MG63 (cell line): Measurements from ENCODE around the gene BCAS4. TPM values are rescaled to one million over a fixed set of nuclear protein-coding genes. Genes with fewer than 3 reads are reported as not detected.
A peak's percentile ranks its signal among the peaks of the same experiment; 100 is the strongest.
"Not testable (repeated sequence)": the region's sequence is repeated elsewhere in the genome, so short reads cannot be mapped to it uniquely, and the experiment has no call there.

Experiments
- DNase-seq: peaks from one replicate; pipeline ENCODE4 v3.0.0-alpha.2; 2020
- H3K27me3 ChIP-seq: fragments of 250-450 bp; sonication (Bioruptor Pico); 2 replicates; pipeline ENCODE4 v1.5.1; 2020; ENCODE audit warnings: mild to moderate bottlenecking, moderate library complexity
- H3K36me3 ChIP-seq: fragments of 250-450 bp; sonication (Bioruptor Pico); 2 replicates; pipeline ENCODE4 v1.5.1; 2020; ENCODE audit warnings: mild to moderate bottlenecking, moderate library complexity
- H3K4me3 ChIP-seq: fragments of 250-450 bp; sonication (Bioruptor Pico); 2 replicates; pipeline ENCODE4 v1.5.1; 2020; ENCODE audit warnings: mild to moderate bottlenecking, moderate library complexity
- H3K9me3 ChIP-seq: fragments of 250-450 bp; sonication (Bioruptor Pico); 2 replicates; pipeline ENCODE4 v1.5.1; 2020; ENCODE audit warnings: mild to moderate bottlenecking, moderate library complexity
- total RNA-seq: library from RNA; depleted of rRNA; stranded (reverse); fragments of >200 nt; shearing (Covaris generic); gene quantifications from 2 replicates; pipeline ENCODE4 v1.2.3, GENCODE V29; 2014; ENCODE audit warnings: low replicate concordance

BCAS4 gene
- total RNA-seq, 1 experiment from 2014 or later: 13.1 TPM

GRCh38 chr20:50766955-50767809 is 27.7 kb upstream of the BCAS4 start:
- not testable (repeated sequence) for H3K27me3 ChIP-seq, DNase-seq, H3K36me3 ChIP-seq, H3K4me3 ChIP-seq, H3K9me3 ChIP-seq

DNA sequence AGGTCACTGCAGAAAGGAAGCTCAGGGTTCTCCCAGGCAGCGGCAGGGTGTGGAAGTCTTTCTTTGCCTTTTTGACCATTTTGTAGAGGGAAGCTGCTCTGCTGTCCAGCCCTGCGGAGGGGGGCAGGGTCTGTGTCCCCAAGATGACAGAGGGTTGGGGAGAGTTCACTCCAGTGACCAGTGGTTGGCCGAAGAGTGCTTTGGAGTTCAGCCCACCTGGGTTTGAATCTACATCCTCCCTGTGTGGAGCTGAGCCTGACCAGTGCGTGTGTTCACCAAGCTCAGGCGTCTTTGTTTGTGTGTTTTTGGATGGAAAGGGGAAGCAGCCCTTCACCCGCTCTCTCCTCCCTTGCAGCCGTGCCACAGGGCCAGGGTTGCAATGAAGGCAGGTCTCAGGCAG is 25.9 kb upstream of the BCAS4 start:
- not testable (repeated sequence) for H3K36me3 ChIP-seq, H3K4me3 ChIP-seq, H3K9me3 ChIP-seq, DNase-seq, H3K27me3 ChIP-seq

DNA sequence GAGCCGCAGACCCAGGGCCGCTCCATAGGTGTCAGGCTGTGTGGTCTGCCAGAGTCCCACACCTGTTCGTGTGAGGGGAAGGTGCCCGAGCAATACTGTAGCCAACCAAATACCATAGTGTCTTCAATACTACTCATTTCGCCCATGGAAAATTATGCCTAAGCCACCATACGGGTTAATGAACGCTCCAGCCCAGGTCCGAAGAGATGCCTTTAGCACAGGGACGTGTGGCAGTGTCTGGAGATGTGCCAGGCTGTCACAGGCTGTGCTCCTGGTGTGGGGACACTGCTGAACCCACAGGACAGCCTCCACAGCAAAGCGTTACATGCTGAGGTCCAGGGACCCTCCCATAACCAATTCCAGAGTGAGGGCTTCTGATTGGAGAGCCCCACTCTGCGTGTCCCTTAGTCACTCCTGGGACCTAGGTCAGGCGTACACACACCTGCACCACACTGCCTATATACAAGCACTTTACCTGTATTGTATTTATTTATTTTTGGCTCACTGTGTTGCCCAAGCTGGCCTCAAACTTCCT is 25.2 kb upstream of the BCAS4 start:
- not testable (repeated sequence) for H3K36me3 ChIP-seq, H3K4me3 ChIP-seq, H3K9me3 ChIP-seq, DNase-seq, H3K27me3 ChIP-seq

- not testable (repeated sequence) for H3K36me3 ChIP-seq, H3K4me3 ChIP-seq, H3K27me3 ChIP-seq, H3K9me3 ChIP-seq
- peak; percentile 88 for DNase-seq
These were observed 23.3 kb upstream of the BCAS4 start for GRCh38 chr20:50771419-50772080.

DNA sequence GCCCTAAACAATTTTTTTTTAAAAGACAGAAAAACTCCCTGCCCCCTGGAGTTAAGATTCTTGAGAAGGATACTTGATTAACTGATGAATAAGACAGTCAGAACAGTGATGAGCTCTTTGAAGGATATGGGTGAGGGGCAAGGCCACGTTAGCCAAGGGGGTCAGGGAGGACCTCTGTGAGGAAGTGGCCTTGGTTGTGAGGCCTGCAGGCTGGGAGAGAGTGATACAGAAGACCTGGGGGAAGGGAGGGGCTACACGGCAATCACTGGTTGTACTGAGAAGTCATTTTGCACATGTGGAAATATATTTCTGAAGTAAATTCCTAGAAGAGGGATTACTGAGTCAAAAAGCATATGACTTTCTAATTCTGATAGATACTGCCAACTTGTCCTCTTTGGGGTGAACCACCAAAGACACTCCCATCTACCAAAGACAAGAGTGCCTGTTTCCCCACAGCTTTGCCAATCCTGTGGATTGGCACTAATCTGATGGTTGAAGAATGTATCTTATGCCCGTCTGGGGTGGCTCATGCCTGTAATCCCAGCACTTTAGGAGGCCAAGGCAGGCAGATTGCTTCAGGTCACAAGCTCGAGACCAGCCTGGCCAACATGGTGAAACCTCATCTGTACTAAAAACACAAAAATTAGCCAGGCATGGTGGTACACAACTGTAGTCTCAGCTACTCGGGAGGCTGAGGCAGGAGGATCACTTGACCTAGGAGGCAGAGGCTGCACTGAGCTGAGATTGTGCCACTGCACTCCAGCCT is 22.3 kb upstream of the BCAS4 start:
- Histone ChIP-seq H3K27me3 (no peaks in the 10 kb centered on the region), H3K9me3 (no peaks in the 10 kb centered on the region)
- no peak for DNase-seq

DNA sequence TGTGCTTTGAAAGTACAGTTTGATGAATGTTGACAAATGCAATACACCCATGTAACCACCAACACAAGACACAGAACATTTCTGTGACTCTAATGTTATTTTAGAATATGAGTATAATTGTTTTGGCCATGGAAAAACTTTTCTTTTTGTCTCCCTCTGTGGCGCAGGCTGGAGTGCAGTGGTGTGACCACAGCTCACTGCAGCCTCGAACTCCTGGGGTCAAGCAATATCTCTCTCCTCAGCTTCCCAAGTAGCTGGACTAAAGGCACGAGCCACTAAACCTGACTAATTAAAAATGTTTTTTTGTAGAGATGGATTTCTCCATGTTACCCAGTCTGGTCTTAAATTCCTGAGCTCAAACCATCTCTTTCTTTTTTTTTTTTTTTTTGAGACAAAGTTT is 20.3 kb upstream of the BCAS4 start:
- Histone ChIP-seq H3K27me3 (no peaks in the 10 kb centered on the region), H3K4me3 (no peak overlapping the region), H3K36me3 (no peaks in the 10 kb centered on the region), H3K9me3 (no peaks in the 10 kb centered on the region)
- no peak for DNase-seq

More for the DNA sequence above, 22.3 kb upstream of the BCAS4 start:
- H3K36me3 ChIP-seq: no peaks in the 10 kb centered on the region
- no peak overlapping the region for H3K4me3 ChIP-seq

GRCh38 chr20:50776122-50776817 is 18.6 kb upstream of the BCAS4 start:
- H3K36me3 ChIP-seq: no peaks in the 10 kb centered on the region
- H3K27me3 ChIP-seq: no peaks in the 10 kb centered on the region
- no peak overlapping the region for H3K4me3 ChIP-seq
- H3K9me3 ChIP-seq: no peaks in the 10 kb centered on the region
- no peak for DNase-seq

DNA sequence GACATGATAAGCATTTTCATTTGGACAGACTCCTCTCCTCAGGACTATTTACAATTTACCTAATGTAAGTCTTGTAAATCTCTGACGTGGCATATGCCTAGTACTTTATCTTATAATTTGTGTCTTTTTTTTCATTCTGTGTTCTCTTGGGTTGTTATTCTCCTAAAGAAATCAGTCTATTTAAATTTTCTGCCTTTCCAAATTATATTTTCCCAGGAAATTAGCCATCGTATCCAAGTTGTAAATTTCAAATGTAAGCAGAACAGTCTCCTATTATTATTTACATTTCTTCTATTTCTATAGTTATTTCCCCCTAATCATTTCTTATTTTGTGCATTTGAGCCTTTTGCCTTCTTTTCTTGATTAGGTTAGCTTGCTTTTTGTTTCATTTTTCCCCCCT is 17.5 kb upstream of the BCAS4 start:
- no peak for DNase-seq

DNA sequence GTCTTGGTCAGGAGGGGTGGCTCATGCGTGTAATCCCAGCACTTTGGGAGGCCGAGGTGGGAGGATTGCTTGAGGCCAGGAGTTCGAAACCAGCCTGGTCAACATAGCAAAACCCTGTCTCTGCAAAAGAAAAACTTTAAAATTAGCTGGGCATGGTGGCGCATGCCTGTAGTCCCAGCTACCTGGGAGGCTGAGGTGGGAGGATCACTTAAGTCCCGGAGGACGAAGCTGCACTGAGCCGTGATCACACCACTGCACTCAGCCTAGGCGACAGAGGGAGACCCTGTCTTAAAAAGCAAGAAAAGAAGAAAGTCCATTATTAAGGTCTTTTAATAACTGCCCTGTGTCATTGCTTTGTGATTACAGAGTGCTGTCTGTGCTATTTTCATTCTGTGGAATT is 15.9 kb upstream of the BCAS4 start:
- not testable (repeated sequence) for H3K27me3 ChIP-seq, H3K4me3 ChIP-seq, H3K9me3 ChIP-seq, H3K36me3 ChIP-seq, DNase-seq

More for the DNA sequence above, 17.5 kb upstream of the BCAS4 start:
- Histone ChIP-seq H3K36me3 (no peaks in the 10 kb centered on the region), H3K27me3 (no peaks in the 10 kb centered on the region), H3K4me3 (no peak overlapping the region), H3K9me3 (no peaks in the 10 kb centered on the region)

- Histone ChIP-seq H3K9me3 (no peaks in the 10 kb centered on the region), H3K27me3 (peaks cover 2% of the 10 kb centered on the region; the same call in 1 of the 2 replicates), H3K36me3 (no peaks in the 10 kb centered on the region)
These were observed 11.5 kb upstream of the BCAS4 start for GRCh38 chr20:50783390-50783789.

GRCh38 chr20:50783903-50784302 is 11.0 kb upstream of the BCAS4 start:
- Histone ChIP-seq H3K9me3 (no peaks in the 10 kb centered on the region), H3K4me3 (no peak overlapping the region), H3K36me3 (no peaks in the 10 kb centered on the region), H3K27me3 (peaks cover 2% of the 10 kb centered on the region; the same call in 1 of the 2 replicates)
- DNase-seq: no peak

More at GRCh38 chr20:50783390-50783789, 11.5 kb upstream of the BCAS4 start:
- H3K4me3 ChIP-seq: no peak overlapping the region
- no peak for DNase-seq

DNA sequence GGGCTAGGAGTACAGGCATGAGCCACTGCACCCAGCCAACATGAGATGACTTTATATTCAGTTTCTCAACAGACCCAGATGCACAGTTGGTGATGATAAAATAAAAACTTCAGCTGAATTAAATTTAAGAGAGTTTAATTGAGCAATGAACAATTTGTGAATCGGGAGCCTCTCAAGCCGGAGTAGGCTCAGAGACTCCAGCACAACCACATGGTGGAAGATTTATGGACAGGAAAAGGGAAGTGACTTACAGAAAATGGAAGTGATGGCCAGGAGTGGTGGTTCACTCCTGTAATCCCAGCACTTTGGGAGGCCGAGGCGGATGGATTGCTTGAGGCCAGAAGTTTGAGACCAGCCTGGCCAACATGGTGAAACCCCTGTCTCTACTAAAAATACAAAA is 10.4 kb upstream of the BCAS4 start:
- no peak for DNase-seq
- Histone ChIP-seq H3K36me3 (no peaks in the 10 kb centered on the region), H3K27me3 (peaks cover 2% of the 10 kb centered on the region; the same call in 1 of the 2 replicates), H3K4me3 (no peak overlapping the region), H3K9me3 (no peaks in the 10 kb centered on the region)

DNA sequence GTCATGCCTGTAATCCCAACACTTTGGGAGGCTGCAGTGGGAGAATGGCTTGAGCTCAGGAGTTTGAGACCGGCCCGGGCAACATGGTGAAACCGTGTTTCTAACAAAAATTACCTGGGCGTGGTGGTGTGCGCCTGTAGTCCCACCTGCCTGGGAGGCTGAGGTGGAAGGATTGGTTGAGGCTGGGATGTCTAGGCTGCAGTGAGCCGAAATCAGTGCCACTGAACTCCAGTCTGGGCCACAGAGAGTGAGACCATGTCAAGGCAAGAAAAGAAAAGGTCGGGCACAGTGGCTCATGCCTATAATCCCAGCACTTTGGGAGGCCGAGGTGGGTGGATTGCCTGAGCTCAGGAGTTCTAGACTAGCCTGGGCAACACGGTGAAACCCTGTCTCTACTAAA is 8.2 kb upstream of the BCAS4 start:
- Histone ChIP-seq H3K36me3 (no peaks in the 10 kb centered on the region), H3K27me3 (peaks cover 2% of the 10 kb centered on the region; the same call in 1 of the 2 replicates), H3K9me3 (no peaks in the 10 kb centered on the region), H3K4me3 (no peak overlapping the region)
- DNase-seq: no peak

DNA sequence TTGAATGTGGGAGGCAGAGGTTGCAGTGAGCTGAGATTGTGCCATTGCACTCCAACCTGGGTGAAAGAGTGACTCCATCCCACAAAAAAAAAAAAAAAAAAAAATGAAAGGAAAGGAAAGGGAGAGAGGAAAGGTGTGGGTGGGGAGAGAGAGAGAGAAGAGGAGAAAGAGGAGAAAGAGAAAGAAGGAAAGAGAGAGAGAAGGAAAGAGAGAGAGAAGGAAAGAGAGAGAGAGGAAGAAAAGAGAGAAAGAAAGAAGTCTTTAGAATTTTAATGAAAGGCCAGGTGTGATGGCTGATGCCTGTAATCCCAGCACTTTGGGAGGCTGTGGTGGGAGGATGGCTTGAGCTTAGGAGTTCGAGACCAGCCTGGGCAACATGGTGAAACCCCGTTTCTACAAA is 7.7 kb upstream of the BCAS4 start:
- no peaks in the 10 kb centered on the region for H3K9me3 ChIP-seq
- no peak overlapping the region for H3K4me3 ChIP-seq
- no peak for DNase-seq
- peaks cover 2% of the 10 kb centered on the region; the same call in 1 of the 2 replicates for H3K27me3 ChIP-seq
- no peaks in the 10 kb centered on the region for H3K36me3 ChIP-seq

GRCh38 chr20:50788045-50788991 is 6.5 kb upstream of the BCAS4 start:
- Histone ChIP-seq H3K9me3 (no peaks in the 10 kb centered on the region), H3K4me3 (no peak overlapping the region), H3K36me3 (no peaks in the 10 kb centered on the region), H3K27me3 (peaks cover 2% of the 10 kb centered on the region; the same call in 1 of the 2 replicates)
- peak; percentile 53 for DNase-seq
